ENCODE results near the gene ZNF70. TPM values are rescaled to one million over a fixed set of nuclear protein-coding genes. Genes with fewer than 3 reads are reported as not detected.

The ZNF70 gene
- total and polyA plus RNA-seq, 2 experiments from 2014 or later = 2.3 to 5.2 TPM

- H3K4me1 ChIP-seq (ENCODE audit: insufficient read depth) = peaks cover 3% of the 10 kb centered on the region
- H3K4me2 ChIP-seq = no peak overlapping the region
- WGBS (ENCODE audit: low lambda C conversion rate, missing lambda C conversion rate) = 82% methylated on average over 6 of the region's 6 CpGs
- H3K79me2 ChIP-seq = peaks cover 5% of the 10 kb centered on the region
- H2AFZ ChIP-seq = no peak overlapping the region
- H3K4me3 ChIP-seq = no peak overlapping the region
- TF ChIP-seq EZH2phosphoT487 (IDR thresholded peaks at IDR 0.05; ENCODE audit: low read depth, severe bottlenecking, unreplicated experiment) (no peak), EZH2 (IDR thresholded peaks at IDR 0.05; ENCODE audit: borderline replicate concordance) (no peak), CTCF (IDR thresholded peaks at IDR 0.05; ENCODE audit: poor library complexity) (no peak)
- H3K9me3 ChIP-seq (ENCODE audit: low read depth) = no peaks in the 10 kb centered on the region
- DNase-seq (ENCODE audit: low spot score) = no peak
- no peak overlapping the region for H3K27ac ChIP-seq
- H3K36me3 ChIP-seq (replicated peaks; ENCODE audit: insufficient read depth, low read depth) = no peaks in the 10 kb centered on the region
- H3K9me2 ChIP-seq (replicated peaks; ENCODE audit: insufficient read depth) = no peaks in the 10 kb centered on the region
- H4K20me1 ChIP-seq (ENCODE audit: insufficient read depth, poor library complexity, severe bottlenecking) = no peaks in the 10 kb centered on the region
- no peaks in the 10 kb centered on the region for H3K27me3 ChIP-seq
Measured at GRCh38 chr22:23754980-23755636, 4.2 kb upstream of the ZNF70 start.

GRCh38 chr22:23754220-23754919 is 3.5 kb upstream of the ZNF70 start, which contains the start of gene VPREB3:
Gene VPREB3, minus strand, starts transcription at chr22:23754425. Its CDS starts 62 bp downstream, at chr22:23754363.
- no peaks in the 10 kb centered on the region for H3K36me3 ChIP-seq (replicated peaks; ENCODE audit: insufficient read depth, low read depth)
- no peaks in the 10 kb centered on the region for H3K27me3 ChIP-seq
- H3K9me2 ChIP-seq (replicated peaks; ENCODE audit: insufficient read depth) = no peaks in the 10 kb centered on the region
- H3K4me2 ChIP-seq = no peak within 1 kb of the TSS
- no peak within 1 kb of the TSS for H3K4me3 ChIP-seq
- no peak for DNase-seq (ENCODE audit: low spot score)
- no peaks in the 10 kb centered on the region for H3K9me3 ChIP-seq (ENCODE audit: low read depth)
- 91% methylated on average over 14 of the region's 14 CpGs for WGBS (ENCODE audit: low lambda C conversion rate, missing lambda C conversion rate)
- no peaks in the 10 kb centered on the region for H4K20me1 ChIP-seq (ENCODE audit: insufficient read depth, poor library complexity, severe bottlenecking)
- H2AFZ ChIP-seq = no peak within 1 kb of the TSS
- peaks cover 13% of the 10 kb centered on the region for H3K79me2 ChIP-seq
- TF ChIP-seq EZH2phosphoT487 (IDR thresholded peaks at IDR 0.05; ENCODE audit: low read depth, severe bottlenecking, unreplicated experiment) (no peak), EZH2 (IDR thresholded peaks at IDR 0.05; ENCODE audit: borderline replicate concordance) (no peak), CTCF (IDR thresholded peaks at IDR 0.05; ENCODE audit: poor library complexity) (no peak)
- H3K4me1 ChIP-seq (ENCODE audit: insufficient read depth) = peaks cover 8% of the 10 kb centered on the region
- no peak within 1 kb of the TSS for H3K27ac ChIP-seq

GRCh38 chr22:23753385-23753784 is 2.5 kb upstream of the ZNF70 start:
- no peak for TF ChIP-seq EZH2phosphoT487 (IDR thresholded peaks at IDR 0.05; ENCODE audit: low read depth, severe bottlenecking, unreplicated experiment)
- no peak for TF ChIP-seq EZH2 (IDR thresholded peaks at IDR 0.05; ENCODE audit: borderline replicate concordance)
- TF ChIP-seq CTCF (IDR thresholded peaks at IDR 0.05; ENCODE audit: poor library complexity) = no peak
- Histone ChIP-seq H3K36me3 (replicated peaks; ENCODE audit: insufficient read depth, low read depth) (no peaks in the 10 kb centered on the region), H3K27me3 (no peaks in the 10 kb centered on the region), H4K20me1 (ENCODE audit: insufficient read depth, poor library complexity, severe bottlenecking) (no peaks in the 10 kb centered on the region), H2AFZ (no peak overlapping the region), H3K9me2 (replicated peaks; ENCODE audit: insufficient read depth) (no peaks in the 10 kb centered on the region), H3K4me1 (ENCODE audit: insufficient read depth) (peaks cover 8% of the 10 kb centered on the region), H3K4me3 (no peak overlapping the region), H3K9me3 (ENCODE audit: low read depth) (no peaks in the 10 kb centered on the region), H3K79me2 (peaks cover 20% of the 10 kb centered on the region), H3K27ac (no peak overlapping the region), H3K4me2 (no peak overlapping the region)
- WGBS (ENCODE audit: low lambda C conversion rate, missing lambda C conversion rate) = 69% methylated on average over 2 of the region's 2 CpGs
- no peak for DNase-seq (ENCODE audit: low spot score)

Measured in hepatocyte (in vitro differentiated cells).